Measurements from ENCODE around the gene EIF3C.
"Not testable (repeated sequence)": the region's sequence is repeated elsewhere in the genome, so short reads cannot be mapped to it uniquely, and the experiment has no call there.

The EIF3C gene

DNA sequence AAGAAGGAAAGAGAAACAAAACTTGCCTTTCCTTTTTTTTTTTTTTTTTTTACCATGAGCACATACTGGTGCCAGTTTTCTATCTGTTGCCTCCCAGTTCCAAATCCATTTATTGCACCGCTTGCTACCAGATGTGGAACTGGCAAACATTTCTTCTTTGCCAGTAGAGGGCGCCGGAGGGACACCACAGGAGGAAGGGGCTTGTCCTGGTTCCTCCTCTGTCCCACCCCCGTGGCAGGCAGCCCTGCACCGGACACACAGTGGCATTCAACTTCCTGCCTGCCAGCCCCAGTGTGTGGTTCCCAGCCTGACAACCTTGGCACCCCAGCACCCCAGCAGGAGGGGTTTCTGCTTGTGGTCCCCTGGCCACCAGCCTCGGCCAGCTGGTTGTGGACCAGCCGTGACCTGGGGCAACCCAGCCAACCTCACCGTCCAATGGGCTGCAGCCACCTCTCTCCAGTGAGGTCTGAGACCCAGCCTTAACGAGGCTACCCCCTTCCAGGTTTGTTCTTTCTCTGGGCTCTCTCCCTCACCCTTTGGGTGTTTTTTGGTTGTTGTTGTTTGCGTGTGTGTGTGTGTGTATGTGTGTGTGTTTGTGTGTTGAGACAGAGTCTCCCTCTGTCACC, 22.8 kb upstream of the EIF3C start:
- WGBS, 2 donors (ENCODE audit: extremely low coverage in 2 of 2, insufficient read length in 2 of 2, insufficient replicate concordance in 1 of 2), result no CpG with 5 or more reads among the region's 10 CpGs

DNA sequence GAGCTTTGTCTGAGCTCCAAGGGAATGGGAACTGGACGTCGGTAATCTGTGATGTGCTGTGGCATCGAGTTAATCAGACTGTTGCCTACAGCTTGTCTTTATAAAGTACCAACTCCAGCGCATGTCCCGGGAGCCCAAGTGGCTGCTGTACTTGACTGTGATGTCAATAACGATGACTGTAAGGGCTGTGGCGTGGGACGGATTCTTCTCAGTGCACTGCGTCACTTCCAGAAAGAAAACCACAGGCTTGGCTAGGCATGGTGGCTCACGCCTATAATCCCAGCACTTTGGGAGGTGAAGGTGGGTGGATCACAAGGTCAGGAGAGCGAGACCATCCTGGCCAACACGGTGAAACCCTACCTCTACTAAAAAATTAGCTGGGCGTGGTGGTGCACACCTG, 21.8 kb upstream of the EIF3C start:
- H2BK120ac ChIP-seq (ENCODE audit: low read depth, low read length); H3K14ac ChIP-seq (ENCODE audit: low read length); H3K4me3 ChIP-seq (ENCODE audit: low read length in 2 of 2); H2BK12ac ChIP-seq (ENCODE audit: low read length); H2BK15ac ChIP-seq (ENCODE audit: low read length); H3K79me1 ChIP-seq (ENCODE audit: low read depth, low read length); H3K4ac ChIP-seq (ENCODE audit: low read length); DNase-seq (ENCODE audit: low spot score); H3K4me2 ChIP-seq (ENCODE audit: insufficient read depth, low read length, poor library complexity, severe bottlenecking); H3K9me3 ChIP-seq (replicated peaks in 1 of 2; ENCODE audit: control insufficient read depth in 2 of 2, insufficient read depth in 1 of 2, low read depth in 1 of 2, low read length in 2 of 2); H3K27ac ChIP-seq (replicated peaks; ENCODE audit: low read length); H4K8ac ChIP-seq (ENCODE audit: low read depth, low read length); H4K91ac ChIP-seq (ENCODE audit: low read depth, low read length, poor library complexity); H2AFZ ChIP-seq (ENCODE audit: low read length); H3K36me3 ChIP-seq (replicated peaks in 1 of 2; ENCODE audit: control insufficient read depth in 2 of 2, insufficient read depth in 2 of 2, low read length in 2 of 2); H3K23ac ChIP-seq (ENCODE audit: low read depth, low read length, poor library complexity); H2AK5ac ChIP-seq (ENCODE audit: low read depth, low read length); H3K4me1 ChIP-seq (ENCODE audit: control insufficient read depth in 2 of 2, insufficient read depth in 1 of 2, low read depth in 1 of 2, low read length in 2 of 2); H3K18ac ChIP-seq (ENCODE audit: low read length); H3K9ac ChIP-seq (ENCODE audit: low read depth, low read length, poor library complexity); H3K27me3 ChIP-seq (ENCODE audit: control insufficient read depth in 3 of 3, insufficient read depth in 3 of 3, low read depth in 1 of 3, low read length in 3 of 3); H2BK5ac ChIP-seq (ENCODE audit: low read length): not testable (repeated sequence)
- whole genome bisulfite sequencing, 2 donors (ENCODE audit: extremely low coverage in 2 of 2, insufficient read length in 2 of 2, insufficient replicate concordance in 1 of 2), result no CpG with 5 or more reads among the region's 13 CpGs

More for the DNA sequence above, 22.8 kb upstream of the EIF3C start:
- not testable (repeated sequence) for H3K4ac ChIP-seq (ENCODE audit: low read length); H2AK5ac ChIP-seq (ENCODE audit: low read depth, low read length); H2BK12ac ChIP-seq (ENCODE audit: low read length); H3K27ac ChIP-seq (replicated peaks; ENCODE audit: low read length); H3K79me1 ChIP-seq (ENCODE audit: low read depth, low read length); H2BK15ac ChIP-seq (ENCODE audit: low read length); H3K4me1 ChIP-seq (ENCODE audit: control insufficient read depth in 2 of 2, insufficient read depth in 1 of 2, low read depth in 1 of 2, low read length in 2 of 2); H3K23ac ChIP-seq (ENCODE audit: low read depth, low read length, poor library complexity); H3K18ac ChIP-seq (ENCODE audit: low read length); H3K9ac ChIP-seq (ENCODE audit: low read depth, low read length, poor library complexity); H2AFZ ChIP-seq (ENCODE audit: low read length); H4K8ac ChIP-seq (ENCODE audit: low read depth, low read length); H3K9me3 ChIP-seq (replicated peaks in 1 of 2; ENCODE audit: control insufficient read depth in 2 of 2, insufficient read depth in 1 of 2, low read depth in 1 of 2, low read length in 2 of 2); H2BK5ac ChIP-seq (ENCODE audit: low read length); H3K4me2 ChIP-seq (ENCODE audit: insufficient read depth, low read length, poor library complexity, severe bottlenecking); H2BK120ac ChIP-seq (ENCODE audit: low read depth, low read length); H4K91ac ChIP-seq (ENCODE audit: low read depth, low read length, poor library complexity); H3K27me3 ChIP-seq (ENCODE audit: control insufficient read depth in 3 of 3, insufficient read depth in 3 of 3, low read depth in 1 of 3, low read length in 3 of 3); H3K4me3 ChIP-seq (ENCODE audit: low read length in 2 of 2); H3K36me3 ChIP-seq (replicated peaks in 1 of 2; ENCODE audit: control insufficient read depth in 2 of 2, insufficient read depth in 2 of 2, low read length in 2 of 2); H3K14ac ChIP-seq (ENCODE audit: low read length); DNase-seq (ENCODE audit: low spot score)

DNA sequence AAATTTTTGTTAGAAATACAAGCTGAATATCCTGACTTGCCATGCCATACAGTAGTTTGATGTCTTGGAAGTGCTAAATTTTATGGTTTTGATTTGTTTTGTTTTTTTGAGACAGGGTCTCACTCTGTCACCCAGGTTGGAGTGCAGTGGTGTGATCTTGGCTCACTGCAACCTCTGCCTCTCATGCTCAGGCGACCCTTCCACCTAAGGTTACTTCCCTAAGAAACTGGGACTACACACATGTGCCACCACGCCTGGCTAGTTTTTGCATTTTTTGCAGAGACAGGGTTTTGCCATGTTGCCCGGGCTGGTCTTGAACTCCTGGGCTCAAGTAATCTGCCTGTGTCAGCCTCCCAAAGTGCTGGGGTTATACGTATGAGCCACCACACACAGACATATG, 19.5 kb upstream of the EIF3C start:
- not testable (repeated sequence) for H3K4me3 ChIP-seq (ENCODE audit: low read length in 2 of 2); H3K14ac ChIP-seq (ENCODE audit: low read length); H2BK12ac ChIP-seq (ENCODE audit: low read length); H3K4ac ChIP-seq (ENCODE audit: low read length); H2AK5ac ChIP-seq (ENCODE audit: low read depth, low read length); H2AFZ ChIP-seq (ENCODE audit: low read length); H3K9ac ChIP-seq (ENCODE audit: low read depth, low read length, poor library complexity); H3K27me3 ChIP-seq (ENCODE audit: control insufficient read depth in 3 of 3, insufficient read depth in 3 of 3, low read depth in 1 of 3, low read length in 3 of 3); H3K18ac ChIP-seq (ENCODE audit: low read length); H3K27ac ChIP-seq (replicated peaks; ENCODE audit: low read length); H2BK5ac ChIP-seq (ENCODE audit: low read length); H3K9me3 ChIP-seq (replicated peaks in 1 of 2; ENCODE audit: control insufficient read depth in 2 of 2, insufficient read depth in 1 of 2, low read depth in 1 of 2, low read length in 2 of 2); H3K36me3 ChIP-seq (replicated peaks in 1 of 2; ENCODE audit: control insufficient read depth in 2 of 2, insufficient read depth in 2 of 2, low read length in 2 of 2); H4K8ac ChIP-seq (ENCODE audit: low read depth, low read length); H3K23ac ChIP-seq (ENCODE audit: low read depth, low read length, poor library complexity); H3K79me1 ChIP-seq (ENCODE audit: low read depth, low read length); H3K4me1 ChIP-seq (ENCODE audit: control insufficient read depth in 2 of 2, insufficient read depth in 1 of 2, low read depth in 1 of 2, low read length in 2 of 2); H2BK15ac ChIP-seq (ENCODE audit: low read length); H4K91ac ChIP-seq (ENCODE audit: low read depth, low read length, poor library complexity); H3K4me2 ChIP-seq (ENCODE audit: insufficient read depth, low read length, poor library complexity, severe bottlenecking); H2BK120ac ChIP-seq (ENCODE audit: low read depth, low read length); DNase-seq (ENCODE audit: low spot score)
- WGBS, 2 donors (ENCODE audit: extremely low coverage in 2 of 2, insufficient read length in 2 of 2, insufficient replicate concordance in 1 of 2), result no CpG with 5 or more reads among the region's 4 CpGs

DNA sequence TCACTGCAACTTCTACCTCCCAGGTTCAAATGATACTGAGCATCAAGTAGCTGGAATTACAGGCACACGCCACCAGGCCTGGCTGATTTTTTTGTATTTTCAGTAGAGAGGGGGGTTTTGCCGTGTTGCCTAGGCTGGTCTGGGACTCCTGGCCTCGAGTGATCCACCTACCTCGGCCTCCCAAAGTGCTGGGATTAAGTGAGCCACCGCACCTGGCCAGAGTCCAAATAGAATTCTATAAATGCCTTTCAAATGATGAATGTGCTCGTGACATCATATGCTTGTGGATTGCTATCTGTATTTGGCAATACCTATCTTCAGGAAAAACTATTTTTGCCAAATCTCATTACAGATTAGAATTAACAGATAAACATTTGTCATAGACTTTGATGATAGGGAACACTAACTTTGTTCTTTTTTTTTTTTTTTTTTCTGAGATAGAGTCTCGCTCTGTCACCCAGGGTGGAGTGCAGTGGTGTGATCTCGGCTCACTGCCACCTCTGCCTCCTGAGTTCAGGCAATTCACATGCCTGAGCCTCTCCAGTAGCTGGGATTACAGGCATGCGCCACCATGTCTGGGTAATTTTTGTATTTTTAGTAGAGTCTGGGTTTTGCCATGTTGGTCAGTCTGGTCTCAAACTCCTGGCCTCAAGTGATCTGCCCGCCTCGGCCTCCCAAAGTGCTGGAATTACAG, 17.9 kb upstream of the EIF3C start:
- not testable (repeated sequence) for H2BK120ac ChIP-seq (ENCODE audit: low read depth, low read length); H3K4ac ChIP-seq (ENCODE audit: low read length); H2BK15ac ChIP-seq (ENCODE audit: low read length); H3K27ac ChIP-seq (replicated peaks; ENCODE audit: low read length); H3K4me1 ChIP-seq (ENCODE audit: control insufficient read depth in 2 of 2, insufficient read depth in 1 of 2, low read depth in 1 of 2, low read length in 2 of 2); H2BK12ac ChIP-seq (ENCODE audit: low read length); H3K18ac ChIP-seq (ENCODE audit: low read length); H2AK5ac ChIP-seq (ENCODE audit: low read depth, low read length); H3K14ac ChIP-seq (ENCODE audit: low read length); H4K8ac ChIP-seq (ENCODE audit: low read depth, low read length); H3K27me3 ChIP-seq (ENCODE audit: control insufficient read depth in 3 of 3, insufficient read depth in 3 of 3, low read depth in 1 of 3, low read length in 3 of 3); H3K9me3 ChIP-seq (replicated peaks in 1 of 2; ENCODE audit: control insufficient read depth in 2 of 2, insufficient read depth in 1 of 2, low read depth in 1 of 2, low read length in 2 of 2); H3K4me3 ChIP-seq (ENCODE audit: low read length in 2 of 2); H3K79me1 ChIP-seq (ENCODE audit: low read depth, low read length); H3K23ac ChIP-seq (ENCODE audit: low read depth, low read length, poor library complexity); H3K4me2 ChIP-seq (ENCODE audit: insufficient read depth, low read length, poor library complexity, severe bottlenecking); H2AFZ ChIP-seq (ENCODE audit: low read length); H3K9ac ChIP-seq (ENCODE audit: low read depth, low read length, poor library complexity); H3K36me3 ChIP-seq (replicated peaks in 1 of 2; ENCODE audit: control insufficient read depth in 2 of 2, insufficient read depth in 2 of 2, low read length in 2 of 2); H4K91ac ChIP-seq (ENCODE audit: low read depth, low read length, poor library complexity); H2BK5ac ChIP-seq (ENCODE audit: low read length); DNase-seq (ENCODE audit: low spot score)
- no CpG with 5 or more reads among the region's 11 CpGs for WGBS, 2 donors (ENCODE audit: extremely low coverage in 2 of 2, insufficient read length in 2 of 2, insufficient replicate concordance in 1 of 2)
